HG03460 (cell line): ENCODE results near the gene STARD5.
A peak's percentile ranks its signal among the peaks of the same experiment; 100 is the strongest.

Experiments
- ATAC-seq: cut with Tn5 transposase; IDR thresholded peaks from one replicate; pipeline ENCODE4 v1.9.1; 2021; ENCODE audit not compliant: unreplicated experiment

Gene STARD5

GRCh38 chr15:81294516-81294880 lies 29.4 kb downstream of the STARD5 start:
- no peak for ATAC-seq

GRCh38 chr15:81293728-81294515 lies 30.0 kb downstream of the STARD5 start:
- peak; percentile 51 for ATAC-seq

- ATAC-seq, result peak; percentile 32
These were observed 31.4 kb downstream of the STARD5 start for GRCh38 chr15:81292523-81293001.

- ATAC-seq, result no peak
These were observed 31.9 kb downstream of the STARD5 start for GRCh38 chr15:81291916-81292522.

GRCh38 chr15:81289910-81290309 lies 34.0 kb downstream of the STARD5 start:
- ATAC-seq, result no peak

- no peak for ATAC-seq
These were observed 35.3 kb downstream of the STARD5 start for GRCh38 chr15:81288616-81289015.

GRCh38 chr15:81288040-81288439 lies 35.9 kb downstream of the STARD5 start:
- ATAC-seq, result no peak

- ATAC-seq, result no peak
These were observed 37.3 kb downstream of the STARD5 start for GRCh38 chr15:81286621-81287121.

GRCh38 chr15:81285461-81285860 lies 38.5 kb downstream of the STARD5 start:
- no peak for ATAC-seq

GRCh38 chr15:81284256-81285031 lies 39.5 kb downstream of the STARD5 start:
- ATAC-seq, result peak; percentile 58

GRCh38 chr15:81282911-81283310 lies 41.0 kb downstream of the STARD5 start:
- ATAC-seq, result no peak

GRCh38 chr15:81282606-81282895 lies 41.4 kb downstream of the STARD5 start:
- no peak for ATAC-seq

GRCh38 chr15:81281766-81282605 lies 42.0 kb downstream of the STARD5 start:
- no peak for ATAC-seq

- ATAC-seq, result no peak
These were observed 42.5 kb downstream of the STARD5 start for GRCh38 chr15:81281456-81281735.

GRCh38 chr15:81280696-81281455 lies 43.1 kb downstream of the STARD5 start:
- ATAC-seq, result no peak

GRCh38 chr15:81279621-81280485 lies 44.1 kb downstream of the STARD5 start:
- ATAC-seq, result no peak

- ATAC-seq, result no peak
These were observed 45.5 kb downstream of the STARD5 start for GRCh38 chr15:81278306-81279029.

GRCh38 chr15:81277851-81278250 lies 46.1 kb downstream of the STARD5 start:
- ATAC-seq, result no peak

GRCh38 chr15:81276967-81277366 lies 47.0 kb downstream of the STARD5 start:
- ATAC-seq, result no peak
